ENCODE data around the gene GMDS. TPM values are rescaled to one million over a fixed set of nuclear protein-coding genes. Genes with fewer than 3 reads are reported as not detected.

The GMDS gene
- total and polyA plus RNA-seq, 9 donors = 6.6 to 20.6 (median 11.0) TPM

GRCh38 chr6:1591243-1591642, 654.2 kb downstream of the GMDS start:
- 94% methylated on average over 5 of the region's 5 CpGs for WGBS, 3 donors
- intact Hi-C loops (cut with DNase I) = loop anchor here in 1 of 4 donors (10.0 kb wide), 1 partner anchor 764 kb away; no protein-coding TSS in a partner anchor
- no peak for DNase-seq
- no peaks in the 10 kb centered on the region for H3K36me3 ChIP-seq
- no peak overlapping the region for H3K4me3 ChIP-seq
- H3K27ac ChIP-seq = no peak overlapping the region
- H3K27me3 ChIP-seq = no peaks in the 10 kb centered on the region
- no peaks in the 10 kb centered on the region for H3K9me3 ChIP-seq
- TF ChIP-seq EP300 (IDR thresholded peaks at IDR 0.05) (no peak), POLR2A (IDR thresholded peaks at IDR 0.05) (no peak)
- TF ChIP-seq, protein P1, sequence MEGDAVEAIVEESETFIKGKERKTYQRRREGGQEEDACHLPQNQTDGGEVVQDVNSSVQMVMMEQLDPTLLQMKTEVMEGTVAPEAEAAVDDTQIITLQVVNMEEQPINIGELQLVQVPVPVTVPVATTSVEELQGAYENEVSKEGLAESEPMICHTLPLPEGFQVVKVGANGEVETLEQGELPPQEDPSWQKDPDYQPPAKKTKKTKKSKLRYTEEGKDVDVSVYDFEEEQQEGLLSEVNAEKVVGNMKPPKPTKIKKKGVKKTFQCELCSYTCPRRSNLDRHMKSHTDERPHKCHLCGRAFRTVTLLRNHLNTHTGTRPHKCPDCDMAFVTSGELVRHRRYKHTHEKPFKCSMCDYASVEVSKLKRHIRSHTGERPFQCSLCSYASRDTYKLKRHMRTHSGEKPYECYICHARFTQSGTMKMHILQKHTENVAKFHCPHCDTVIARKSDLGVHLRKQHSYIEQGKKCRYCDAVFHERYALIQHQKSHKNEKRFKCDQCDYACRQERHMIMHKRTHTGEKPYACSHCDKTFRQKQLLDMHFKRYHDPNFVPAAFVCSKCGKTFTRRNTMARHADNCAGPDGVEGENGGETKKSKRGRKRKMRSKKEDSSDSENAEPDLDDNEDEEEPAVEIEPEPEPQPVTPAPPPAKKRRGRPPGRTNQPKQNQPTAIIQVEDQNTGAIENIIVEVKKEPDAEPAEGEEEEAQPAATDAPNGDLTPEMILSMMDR (IDR thresholded peaks at IDR 0.05) = no peak
- H3K4me1 ChIP-seq (ENCODE audit: insufficient read depth) = no peaks in the 10 kb centered on the region

- no peak for DNase-seq
- Histone ChIP-seq H3K27me3 (no peaks in the 10 kb centered on the region), H3K27ac (no peak overlapping the region), H3K4me3 (no peak overlapping the region), H3K9me3 (no peaks in the 10 kb centered on the region), H3K36me3 (no peaks in the 10 kb centered on the region), H3K4me1 (ENCODE audit: insufficient read depth) (no peaks in the 10 kb centered on the region)
- intact Hi-C loops (cut with DNase I) = loop anchor here in 1 of 4 donors (10.0 kb wide), 1 partner anchor 764 kb away; no protein-coding TSS in a partner anchor
- 86 to 89% (median 89%) methylated on average over 9 of the region's 9 CpGs for WGBS, 3 donors
- TF ChIP-seq, protein P1 (IDR thresholded peaks at IDR 0.05) = no peak
- no peak for TF ChIP-seq POLR2A (IDR thresholded peaks at IDR 0.05)
- no peak for TF ChIP-seq EP300 (IDR thresholded peaks at IDR 0.05)
Observed at GRCh38 chr6:1590580-1590979, 654.8 kb downstream of the GMDS start.

DNA sequence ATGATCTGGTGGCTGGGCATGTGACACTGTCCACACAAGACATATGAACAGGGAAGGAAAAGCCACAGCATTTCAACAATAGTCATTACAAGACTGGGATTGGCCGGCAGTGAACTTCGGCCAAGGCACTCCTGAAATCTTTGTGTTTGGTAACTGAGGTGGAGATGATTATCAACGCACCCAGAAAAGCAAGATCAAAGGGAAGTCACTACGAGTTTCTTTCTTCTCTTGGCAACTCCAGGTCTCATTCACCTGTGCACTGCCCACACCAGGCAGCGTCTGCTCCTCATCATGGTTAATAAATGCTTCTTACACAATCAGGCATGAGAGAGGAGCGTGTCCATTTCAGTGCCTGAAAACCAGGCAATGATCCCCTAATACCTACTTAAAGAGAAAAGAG, 656.2 kb downstream of the GMDS start:
- Histone ChIP-seq H3K4me1 (ENCODE audit: insufficient read depth) (no peaks in the 10 kb centered on the region), H3K36me3 (no peaks in the 10 kb centered on the region), H3K4me3 (no peak overlapping the region), H3K27ac (no peak overlapping the region), H3K27me3 (no peaks in the 10 kb centered on the region), H3K9me3 (no peaks in the 10 kb centered on the region)
- intact Hi-C loops (cut with DNase I) = no loop called here
- WGBS, 3 donors = 83 to 89% (median 84%) methylated on average over 6 of the region's 6 CpGs
- no peak for DNase-seq
- TF ChIP-seq, protein P1 (IDR thresholded peaks at IDR 0.05) = no peak
- TF ChIP-seq POLR2A (IDR thresholded peaks at IDR 0.05) = no peak
- TF ChIP-seq EP300 (IDR thresholded peaks at IDR 0.05) = no peak

- WGBS, 3 donors = 88 to 91% (median 89%) methylated on average over 12 of the region's 12 CpGs
- no peak for TF ChIP-seq POLR2A (IDR thresholded peaks at IDR 0.05)
- TF ChIP-seq, protein P1 (IDR thresholded peaks at IDR 0.05) = no peak
- no peak for TF ChIP-seq EP300 (IDR thresholded peaks at IDR 0.05)
- Histone ChIP-seq H3K36me3 (no peaks in the 10 kb centered on the region), H3K4me1 (ENCODE audit: insufficient read depth) (no peaks in the 10 kb centered on the region), H3K4me3 (no peak overlapping the region), H3K27ac (no peak overlapping the region), H3K9me3 (no peaks in the 10 kb centered on the region), H3K27me3 (no peaks in the 10 kb centered on the region)
- no peak for DNase-seq
- intact Hi-C loops (cut with DNase I) = no loop called here
Observed at GRCh38 chr6:1587977-1588376, 657.4 kb downstream of the GMDS start.

Data from ovary (tissue), 9 donors.